ENCODE measurements around the gene ROBO1.
"Not testable (repeated sequence)": the region's sequence is repeated elsewhere in the genome, so short reads cannot be mapped to it uniquely, and the experiment has no call there.

Gene ROBO1

GRCh38 chr3:78732471-78732870 is 1035.3 kb downstream of the ROBO1 start:
- no peak overlapping the region for H3K9ac ChIP-seq (ENCODE audit: low read depth in 1 of 2, low read length in 2 of 2)
- H3K27me3 ChIP-seq (ENCODE audit: control insufficient read depth in 2 of 2, insufficient read depth in 2 of 2, low read length in 2 of 2), result no peaks in the 10 kb centered on the region
- no peaks in the 10 kb centered on the region for H3K36me3 ChIP-seq (ENCODE audit: control insufficient read depth in 2 of 2, insufficient read depth in 2 of 2, low read length in 2 of 2)
- H3K27ac ChIP-seq (ENCODE audit: low read depth in 2 of 2, low read length in 2 of 2), result no peak overlapping the region
- no peak overlapping the region for H3K4me3 ChIP-seq (ENCODE audit: low read length in 2 of 2)
- no peaks in the 10 kb centered on the region for H3K9me3 ChIP-seq (ENCODE audit: control insufficient read depth in 2 of 2, low read length in 2 of 2)
- H3K4me1 ChIP-seq (ENCODE audit: control insufficient read depth in 2 of 2, insufficient read depth in 2 of 2, low read length in 2 of 2), result peaks cover 0 to 2% of the 10 kb centered on the region in 2 donors

- H3K27ac ChIP-seq (ENCODE audit: low read depth in 2 of 2, low read length in 2 of 2), result no peak overlapping the region
- H3K9ac ChIP-seq (ENCODE audit: low read depth in 1 of 2, low read length in 2 of 2), result no peak overlapping the region
Measured at GRCh38 chr3:78729946-78730345, 1037.9 kb downstream of the ROBO1 start.

GRCh38 chr3:78728406-78729145 is 1039.2 kb downstream of the ROBO1 start:
- peaks cover 0 to 2% of the 10 kb centered on the region in 2 donors for H3K4me1 ChIP-seq (ENCODE audit: control insufficient read depth in 2 of 2, insufficient read depth in 2 of 2, low read length in 2 of 2)
- H3K9me3 ChIP-seq (ENCODE audit: control insufficient read depth in 2 of 2, low read length in 2 of 2), result no peaks in the 10 kb centered on the region
- no peaks in the 10 kb centered on the region for H3K36me3 ChIP-seq (ENCODE audit: control insufficient read depth in 2 of 2, insufficient read depth in 2 of 2, low read length in 2 of 2)
- no peak overlapping the region for H3K4me3 ChIP-seq (ENCODE audit: low read length in 2 of 2)
- H3K27me3 ChIP-seq (ENCODE audit: control insufficient read depth in 2 of 2, insufficient read depth in 2 of 2, low read length in 2 of 2), result no peaks in the 10 kb centered on the region
- H3K27ac ChIP-seq (ENCODE audit: low read depth in 2 of 2, low read length in 2 of 2), result no peak overlapping the region
- no peak overlapping the region for H3K9ac ChIP-seq (ENCODE audit: low read depth in 1 of 2, low read length in 2 of 2)

More at GRCh38 chr3:78729946-78730345, 1037.9 kb downstream of the ROBO1 start:
- H3K9me3 ChIP-seq (ENCODE audit: control insufficient read depth in 2 of 2, low read length in 2 of 2), result no peaks in the 10 kb centered on the region
- no peaks in the 10 kb centered on the region for H3K36me3 ChIP-seq (ENCODE audit: control insufficient read depth in 2 of 2, insufficient read depth in 2 of 2, low read length in 2 of 2)
- H3K4me3 ChIP-seq (ENCODE audit: low read length in 2 of 2), result no peak overlapping the region
- H3K4me1 ChIP-seq (ENCODE audit: control insufficient read depth in 2 of 2, insufficient read depth in 2 of 2, low read length in 2 of 2), result peaks cover 0 to 2% of the 10 kb centered on the region in 2 donors
- no peaks in the 10 kb centered on the region for H3K27me3 ChIP-seq (ENCODE audit: control insufficient read depth in 2 of 2, insufficient read depth in 2 of 2, low read length in 2 of 2)

GRCh38 chr3:78726545-78726944 is 1041.3 kb downstream of the ROBO1 start:
- peaks cover 0 to 2% of the 10 kb centered on the region in 2 donors for H3K4me1 ChIP-seq (ENCODE audit: control insufficient read depth in 2 of 2, insufficient read depth in 2 of 2, low read length in 2 of 2)
- no peaks in the 10 kb centered on the region for H3K36me3 ChIP-seq (ENCODE audit: control insufficient read depth in 2 of 2, insufficient read depth in 2 of 2, low read length in 2 of 2)
- no peak overlapping the region for H3K27ac ChIP-seq (ENCODE audit: low read depth in 2 of 2, low read length in 2 of 2)
- no peaks in the 10 kb centered on the region for H3K27me3 ChIP-seq (ENCODE audit: control insufficient read depth in 2 of 2, insufficient read depth in 2 of 2, low read length in 2 of 2)
- H3K9ac ChIP-seq (ENCODE audit: low read depth in 1 of 2, low read length in 2 of 2), result no peak overlapping the region
- H3K4me3 ChIP-seq (ENCODE audit: low read length in 2 of 2), result no peak overlapping the region
- no peaks in the 10 kb centered on the region for H3K9me3 ChIP-seq (ENCODE audit: control insufficient read depth in 2 of 2, low read length in 2 of 2)

GRCh38 chr3:78725703-78726246 is 1042.0 kb downstream of the ROBO1 start:
- peaks cover 0 to 2% of the 10 kb centered on the region in 2 donors for H3K4me1 ChIP-seq (ENCODE audit: control insufficient read depth in 2 of 2, insufficient read depth in 2 of 2, low read length in 2 of 2)
- H3K9me3 ChIP-seq (ENCODE audit: control insufficient read depth in 2 of 2, low read length in 2 of 2), result no peaks in the 10 kb centered on the region
- H3K27me3 ChIP-seq (ENCODE audit: control insufficient read depth in 2 of 2, insufficient read depth in 2 of 2, low read length in 2 of 2), result no peaks in the 10 kb centered on the region
- no peak overlapping the region for H3K9ac ChIP-seq (ENCODE audit: low read depth in 1 of 2, low read length in 2 of 2)
- no peaks in the 10 kb centered on the region for H3K36me3 ChIP-seq (ENCODE audit: control insufficient read depth in 2 of 2, insufficient read depth in 2 of 2, low read length in 2 of 2)
- no peak overlapping the region for H3K4me3 ChIP-seq (ENCODE audit: low read length in 2 of 2)
- no peak overlapping the region for H3K27ac ChIP-seq (ENCODE audit: low read depth in 2 of 2, low read length in 2 of 2)

GRCh38 chr3:78724859-78725258 is 1042.9 kb downstream of the ROBO1 start:
- no peak overlapping the region for H3K27ac ChIP-seq (ENCODE audit: low read depth in 2 of 2, low read length in 2 of 2)
- H3K4me1 ChIP-seq (ENCODE audit: control insufficient read depth in 2 of 2, insufficient read depth in 2 of 2, low read length in 2 of 2), result peaks cover 0 to 2% of the 10 kb centered on the region in 2 donors
- no peaks in the 10 kb centered on the region for H3K36me3 ChIP-seq (ENCODE audit: control insufficient read depth in 2 of 2, insufficient read depth in 2 of 2, low read length in 2 of 2)
- no peak overlapping the region for H3K4me3 ChIP-seq (ENCODE audit: low read length in 2 of 2)
- H3K9ac ChIP-seq (ENCODE audit: low read depth in 1 of 2, low read length in 2 of 2), result no peak overlapping the region
- no peaks in the 10 kb centered on the region for H3K9me3 ChIP-seq (ENCODE audit: control insufficient read depth in 2 of 2, low read length in 2 of 2)
- H3K27me3 ChIP-seq (ENCODE audit: control insufficient read depth in 2 of 2, insufficient read depth in 2 of 2, low read length in 2 of 2), result no peaks in the 10 kb centered on the region

GRCh38 chr3:78724364-78724763 is 1043.4 kb downstream of the ROBO1 start:
- not testable (repeated sequence) for H3K9ac ChIP-seq (ENCODE audit: low read depth in 1 of 2, low read length in 2 of 2); H3K4me1 ChIP-seq (ENCODE audit: control insufficient read depth in 2 of 2, insufficient read depth in 2 of 2, low read length in 2 of 2); H3K27me3 ChIP-seq (ENCODE audit: control insufficient read depth in 2 of 2, insufficient read depth in 2 of 2, low read length in 2 of 2); H3K4me3 ChIP-seq (ENCODE audit: low read length in 2 of 2); H3K9me3 ChIP-seq (ENCODE audit: control insufficient read depth in 2 of 2, low read length in 2 of 2); H3K36me3 ChIP-seq (ENCODE audit: control insufficient read depth in 2 of 2, insufficient read depth in 2 of 2, low read length in 2 of 2); H3K27ac ChIP-seq (ENCODE audit: low read depth in 2 of 2, low read length in 2 of 2)

- H3K27ac ChIP-seq (ENCODE audit: low read depth in 2 of 2, low read length in 2 of 2), result no peak overlapping the region
- no peaks in the 10 kb centered on the region for H3K4me1 ChIP-seq (ENCODE audit: control insufficient read depth in 2 of 2, insufficient read depth in 2 of 2, low read length in 2 of 2)
- H3K9ac ChIP-seq (ENCODE audit: low read depth in 1 of 2, low read length in 2 of 2), result no peak overlapping the region
- no peaks in the 10 kb centered on the region for H3K9me3 ChIP-seq (ENCODE audit: control insufficient read depth in 2 of 2, low read length in 2 of 2)
- H3K36me3 ChIP-seq (ENCODE audit: control insufficient read depth in 2 of 2, insufficient read depth in 2 of 2, low read length in 2 of 2), result no peaks in the 10 kb centered on the region
- no peaks in the 10 kb centered on the region for H3K27me3 ChIP-seq (ENCODE audit: control insufficient read depth in 2 of 2, insufficient read depth in 2 of 2, low read length in 2 of 2)
- no peak overlapping the region for H3K4me3 ChIP-seq (ENCODE audit: low read length in 2 of 2)
Measured at GRCh38 chr3:78721771-78722543, 1045.8 kb downstream of the ROBO1 start.

GRCh38 chr3:78718707-78719106 is 1049.1 kb downstream of the ROBO1 start:
- no peaks in the 10 kb centered on the region for H3K9me3 ChIP-seq (ENCODE audit: control insufficient read depth in 2 of 2, low read length in 2 of 2)
- no peaks in the 10 kb centered on the region for H3K27me3 ChIP-seq (ENCODE audit: control insufficient read depth in 2 of 2, insufficient read depth in 2 of 2, low read length in 2 of 2)
- H3K36me3 ChIP-seq (ENCODE audit: control insufficient read depth in 2 of 2, insufficient read depth in 2 of 2, low read length in 2 of 2), result no peaks in the 10 kb centered on the region
- H3K9ac ChIP-seq (ENCODE audit: low read depth in 1 of 2, low read length in 2 of 2), result no peak overlapping the region
- no peak overlapping the region for H3K4me3 ChIP-seq (ENCODE audit: low read length in 2 of 2)
- no peaks in the 10 kb centered on the region for H3K4me1 ChIP-seq (ENCODE audit: control insufficient read depth in 2 of 2, insufficient read depth in 2 of 2, low read length in 2 of 2)
- H3K27ac ChIP-seq (ENCODE audit: low read depth in 2 of 2, low read length in 2 of 2), result no peak overlapping the region

- H3K9me3 ChIP-seq (ENCODE audit: control insufficient read depth in 2 of 2, low read length in 2 of 2), result no peaks in the 10 kb centered on the region
- no peaks in the 10 kb centered on the region for H3K27me3 ChIP-seq (ENCODE audit: control insufficient read depth in 2 of 2, insufficient read depth in 2 of 2, low read length in 2 of 2)
- no peaks in the 10 kb centered on the region for H3K4me1 ChIP-seq (ENCODE audit: control insufficient read depth in 2 of 2, insufficient read depth in 2 of 2, low read length in 2 of 2)
- no peak overlapping the region for H3K4me3 ChIP-seq (ENCODE audit: low read length in 2 of 2)
- no peaks in the 10 kb centered on the region for H3K36me3 ChIP-seq (ENCODE audit: control insufficient read depth in 2 of 2, insufficient read depth in 2 of 2, low read length in 2 of 2)
- no peak overlapping the region for H3K27ac ChIP-seq (ENCODE audit: low read depth in 2 of 2, low read length in 2 of 2)
- H3K9ac ChIP-seq (ENCODE audit: low read depth in 1 of 2, low read length in 2 of 2), result no peak overlapping the region
Measured at GRCh38 chr3:78717041-78717440, 1050.8 kb downstream of the ROBO1 start.

Measured in mucosa of rectum (tissue), 2 donors.